Measurements from ENCODE around the gene DTD2. TPM values are rescaled to one million over a fixed set of nuclear protein-coding genes. Genes with fewer than 3 reads are reported as not detected.

Gene DTD2
- 10 to 100 TPM; 15.2 to 15.7 TPM for total RNA-seq

- no peaks in the 10 kb centered on the region for H3K27me3 Mint-ChIP-seq
- peak within 1 kb of the TSS; percentile 98 for H3K27ac Mint-ChIP-seq
- H3K9me3 Mint-ChIP-seq = no peaks in the 10 kb centered on the region
- H3K36me3 Mint-ChIP-seq (ENCODE audit: low read depth) = peaks cover 5% of the 10 kb centered on the region
- peak within 1 kb of the TSS; percentile 95 for H3K4me3 Mint-ChIP-seq
- ChIA-PET POLR2A (no interaction called here), CTCF (interaction anchor here (1.2 kb wide), 1 partner anchor 37 kb away, joined by 4 read pairs; no protein-coding TSS in a partner anchor)
- DNase-seq = peak; percentile 93
- H3K4me1 Mint-ChIP-seq = peaks cover 28% of the 10 kb centered on the region
Observed at GRCh38 chr14:31456841-31457664, at the start of gene DTD2. TSS of gene DTD2 (minus strand) at chr14:31457506. CDS start at chr14:31457393, 113 bp downstream.

- POLR2A ChIA-PET = no interaction called here
- Mint-ChIP-seq H3K9me3 (no peaks in the 10 kb centered on the region), H3K36me3 (ENCODE audit: low read depth) (no peaks in the 10 kb centered on the region), H3K4me3 (no peak overlapping the region), H3K27ac (no peak overlapping the region), H3K27me3 (no peaks in the 10 kb centered on the region), H3K4me1 (no peaks in the 10 kb centered on the region)
- CTCF ChIA-PET = interaction anchor here (0.6 to 1.1 kb wide), 2 partner anchors 17 to 746 kb away, joined by 3 read pairs; no protein-coding TSS in a partner anchor
- no peak for DNase-seq
Observed at GRCh38 chr14:31505411-31505810, 48.1 kb upstream of the DTD2 start.

- Mint-ChIP-seq H3K36me3 (ENCODE audit: low read depth) (no peaks in the 10 kb centered on the region), H3K4me3 (no peak overlapping the region), H3K9me3 (no peaks in the 10 kb centered on the region), H3K4me1 (no peaks in the 10 kb centered on the region), H3K27ac (no peak overlapping the region), H3K27me3 (peaks cover 3% of the 10 kb centered on the region)
- ChIA-PET POLR2A (no interaction called here), CTCF (no interaction called here)
- DNase-seq = no peak
Observed at GRCh38 chr14:31501870-31502269, 44.6 kb upstream of the DTD2 start.

- no peaks in the 10 kb centered on the region for H3K4me1 Mint-ChIP-seq
- no peak overlapping the region for H3K4me3 Mint-ChIP-seq
- peaks cover 8% of the 10 kb centered on the region for H3K27me3 Mint-ChIP-seq
- H3K36me3 Mint-ChIP-seq (ENCODE audit: low read depth) = no peaks in the 10 kb centered on the region
- no peaks in the 10 kb centered on the region for H3K9me3 Mint-ChIP-seq
- no peak for DNase-seq
- CTCF ChIA-PET = no interaction called here
- H3K27ac Mint-ChIP-seq = no peak overlapping the region
- POLR2A ChIA-PET = no interaction called here
Observed at GRCh38 chr14:31492759-31493498, 35.6 kb upstream of the DTD2 start.

GRCh38 chr14:31489691-31490090 lies 32.4 kb upstream of the DTD2 start:
- DNase-seq = no peak
- no peak overlapping the region for H3K27ac Mint-ChIP-seq
- H3K4me1 Mint-ChIP-seq = no peaks in the 10 kb centered on the region
- ChIA-PET POLR2A (no interaction called here), CTCF (no interaction called here)
- H3K4me3 Mint-ChIP-seq = no peak overlapping the region
- H3K27me3 Mint-ChIP-seq = peaks cover 2% of the 10 kb centered on the region
- H3K9me3 Mint-ChIP-seq = no peaks in the 10 kb centered on the region
- H3K36me3 Mint-ChIP-seq (ENCODE audit: low read depth) = no peaks in the 10 kb centered on the region

GRCh38 chr14:31487886-31488285 lies 30.6 kb upstream of the DTD2 start, which contains the start of gene GPR33:
TSS of gene GPR33 (minus strand) at chr14:31488039. CDS start at chr14:31483965, 4,074 bp downstream.
- H3K4me3 Mint-ChIP-seq = no peak within 1 kb of the TSS
- H3K27me3 Mint-ChIP-seq = peaks cover 2% of the 10 kb centered on the region
- ChIA-PET POLR2A (no interaction called here), CTCF (interaction anchor here (0.6 to 0.7 kb wide), 3 partner anchors 17 to 1396 kb away, joined by 3 read pairs; no protein-coding TSS in a partner anchor)
- H3K9me3 Mint-ChIP-seq = no peaks in the 10 kb centered on the region
- H3K36me3 Mint-ChIP-seq (ENCODE audit: low read depth) = no peaks in the 10 kb centered on the region
- H3K4me1 Mint-ChIP-seq = no peaks in the 10 kb centered on the region
- H3K27ac Mint-ChIP-seq = no peak within 1 kb of the TSS
- DNase-seq = no peak

GRCh38 chr14:31486764-31487163 lies 29.5 kb upstream of the DTD2 start:
- no peaks in the 10 kb centered on the region for H3K4me1 Mint-ChIP-seq
- no peaks in the 10 kb centered on the region for H3K9me3 Mint-ChIP-seq
- H3K4me3 Mint-ChIP-seq = no peak overlapping the region
- DNase-seq = no peak
- POLR2A ChIA-PET = no interaction called here
- CTCF ChIA-PET = no interaction called here
- H3K27ac Mint-ChIP-seq = no peak overlapping the region
- peaks cover 2% of the 10 kb centered on the region for H3K27me3 Mint-ChIP-seq
- no peaks in the 10 kb centered on the region for H3K36me3 Mint-ChIP-seq (ENCODE audit: low read depth)

GRCh38 chr14:31484754-31485153 lies 27.4 kb upstream of the DTD2 start:
- Mint-ChIP-seq H3K9me3 (no peaks in the 10 kb centered on the region), H3K4me1 (no peaks in the 10 kb centered on the region), H3K36me3 (ENCODE audit: low read depth) (no peaks in the 10 kb centered on the region), H3K27me3 (peaks cover 1% of the 10 kb centered on the region), H3K27ac (no peak overlapping the region), H3K4me3 (no peak overlapping the region)
- CTCF ChIA-PET = no interaction called here
- no peak for DNase-seq
- POLR2A ChIA-PET = no interaction called here

GRCh38 chr14:31480156-31480555 lies 22.9 kb upstream of the DTD2 start:
- Mint-ChIP-seq H3K9me3 (no peaks in the 10 kb centered on the region), H3K4me1 (no peaks in the 10 kb centered on the region), H3K27ac (no peak overlapping the region), H3K27me3 (no peaks in the 10 kb centered on the region), H3K4me3 (no peak overlapping the region), H3K36me3 (ENCODE audit: low read depth) (no peaks in the 10 kb centered on the region)
- CTCF ChIA-PET = no interaction called here
- POLR2A ChIA-PET = interaction anchor here (0.6 kb wide), 1 partner anchor 15 kb away, joined by 3 read pairs; no protein-coding TSS in a partner anchor
- no peak for DNase-seq

- ChIA-PET CTCF (no interaction called here), POLR2A (no interaction called here)
- H3K4me1 Mint-ChIP-seq = no peaks in the 10 kb centered on the region
- no peaks in the 10 kb centered on the region for H3K36me3 Mint-ChIP-seq (ENCODE audit: low read depth)
- no peak overlapping the region for H3K27ac Mint-ChIP-seq
- no peaks in the 10 kb centered on the region for H3K27me3 Mint-ChIP-seq
- DNase-seq = no peak
- no peaks in the 10 kb centered on the region for H3K9me3 Mint-ChIP-seq
- no peak overlapping the region for H3K4me3 Mint-ChIP-seq
Observed at GRCh38 chr14:31479027-31479426, 21.7 kb upstream of the DTD2 start.

- ChIA-PET CTCF (no interaction called here), POLR2A (no interaction called here)
- no peak for DNase-seq
- no peaks in the 10 kb centered on the region for H3K4me1 Mint-ChIP-seq
- no peaks in the 10 kb centered on the region for H3K9me3 Mint-ChIP-seq
- no peak overlapping the region for H3K27ac Mint-ChIP-seq
- H3K36me3 Mint-ChIP-seq (ENCODE audit: low read depth) = no peaks in the 10 kb centered on the region
- H3K27me3 Mint-ChIP-seq = no peaks in the 10 kb centered on the region
- no peak overlapping the region for H3K4me3 Mint-ChIP-seq
Observed at GRCh38 chr14:31477248-31477647, 19.9 kb upstream of the DTD2 start.

GRCh38 chr14:31476131-31476866 lies 19.0 kb upstream of the DTD2 start:
- Mint-ChIP-seq H3K9me3 (no peaks in the 10 kb centered on the region), H3K4me1 (no peaks in the 10 kb centered on the region), H3K27me3 (no peaks in the 10 kb centered on the region), H3K36me3 (ENCODE audit: low read depth) (no peaks in the 10 kb centered on the region), H3K4me3 (no peak overlapping the region), H3K27ac (no peak overlapping the region)
- ChIA-PET POLR2A (no interaction called here), CTCF (no interaction called here)
- DNase-seq = no peak

- ChIA-PET CTCF (no interaction called here), POLR2A (no interaction called here)
- no peaks in the 10 kb centered on the region for H3K9me3 Mint-ChIP-seq
- no peak for DNase-seq
- no peak overlapping the region for H3K27ac Mint-ChIP-seq
- H3K4me3 Mint-ChIP-seq = no peak overlapping the region
- H3K27me3 Mint-ChIP-seq = no peaks in the 10 kb centered on the region
- no peaks in the 10 kb centered on the region for H3K4me1 Mint-ChIP-seq
- no peaks in the 10 kb centered on the region for H3K36me3 Mint-ChIP-seq (ENCODE audit: low read depth)
Observed at GRCh38 chr14:31466554-31466953, 9.2 kb upstream of the DTD2 start.

Data from activated CD4-positive, alpha-beta T cell treated with anti-CD3 and anti-CD28 coated beads, Interleukin-2, amount 10 ng/mL, durations not matched to agents 7 days and 5 days (primary cell).